Activated CD4-positive, alpha-beta T cell treated with anti-CD3 and anti-CD28 coated beads for 1 hour (primary cell): ENCODE results near the gene CLN6.
A peak's percentile ranks its signal among the peaks of the same experiment; 100 is the strongest.

Experiments
- DNase-seq: peaks from one replicate; pipeline ENCODE4 v3.0.0-alpha.2; 2020

CLN6 gene

DNA sequence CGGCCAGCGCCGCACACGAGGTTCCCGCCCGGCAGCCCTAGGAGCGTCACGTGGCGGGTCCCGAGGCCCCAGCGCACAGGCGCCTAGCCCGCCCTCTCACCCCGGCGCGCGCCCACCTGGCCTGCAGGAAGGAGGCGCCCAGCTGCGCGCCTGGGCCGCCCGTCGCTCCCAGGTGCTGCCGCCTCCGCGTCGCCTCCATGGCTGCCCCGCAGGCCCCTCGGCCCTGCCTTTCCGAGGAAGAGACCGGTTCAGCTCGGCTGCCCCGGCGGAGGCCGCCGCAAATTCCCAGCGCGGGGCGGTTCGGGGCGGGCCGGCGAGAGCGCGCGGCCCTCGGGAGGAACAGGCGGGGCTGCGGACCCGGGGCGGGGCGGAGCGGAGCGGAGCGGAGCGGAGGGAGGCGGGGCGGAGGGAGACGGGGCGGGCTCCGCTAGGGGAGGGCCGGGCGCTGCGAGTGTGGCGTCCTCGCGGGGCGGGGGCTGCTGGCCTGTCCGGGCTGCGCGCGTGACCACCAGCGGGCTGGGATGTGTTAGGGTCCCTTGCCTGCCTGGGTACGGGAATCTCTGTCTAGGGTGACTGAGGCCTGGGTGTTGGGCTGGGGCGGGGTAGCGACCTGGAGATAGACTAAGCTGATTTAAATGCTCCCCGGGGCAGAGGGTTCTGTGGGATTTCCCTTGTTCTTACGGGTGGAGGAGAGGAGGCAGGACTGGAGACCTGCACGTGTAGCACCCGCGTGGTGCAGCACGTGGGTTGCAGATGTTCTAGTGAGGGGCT lies at the start of gene CLN6:
Gene CLN6 (minus strand): TSS at position 343 of the 771 bp plus-strand sequence. CDS start 144 bp downstream, at position 199.
- DNase-seq: peak; percentile 67

GRCh38 chr15:68278595-68279405 lies 49.3 kb upstream of the CLN6 start:
- DNase-seq: no peak

- DNase-seq: no peak
These were observed 48.7 kb upstream of the CLN6 start for GRCh38 chr15:68278345-68278594.

DNA sequence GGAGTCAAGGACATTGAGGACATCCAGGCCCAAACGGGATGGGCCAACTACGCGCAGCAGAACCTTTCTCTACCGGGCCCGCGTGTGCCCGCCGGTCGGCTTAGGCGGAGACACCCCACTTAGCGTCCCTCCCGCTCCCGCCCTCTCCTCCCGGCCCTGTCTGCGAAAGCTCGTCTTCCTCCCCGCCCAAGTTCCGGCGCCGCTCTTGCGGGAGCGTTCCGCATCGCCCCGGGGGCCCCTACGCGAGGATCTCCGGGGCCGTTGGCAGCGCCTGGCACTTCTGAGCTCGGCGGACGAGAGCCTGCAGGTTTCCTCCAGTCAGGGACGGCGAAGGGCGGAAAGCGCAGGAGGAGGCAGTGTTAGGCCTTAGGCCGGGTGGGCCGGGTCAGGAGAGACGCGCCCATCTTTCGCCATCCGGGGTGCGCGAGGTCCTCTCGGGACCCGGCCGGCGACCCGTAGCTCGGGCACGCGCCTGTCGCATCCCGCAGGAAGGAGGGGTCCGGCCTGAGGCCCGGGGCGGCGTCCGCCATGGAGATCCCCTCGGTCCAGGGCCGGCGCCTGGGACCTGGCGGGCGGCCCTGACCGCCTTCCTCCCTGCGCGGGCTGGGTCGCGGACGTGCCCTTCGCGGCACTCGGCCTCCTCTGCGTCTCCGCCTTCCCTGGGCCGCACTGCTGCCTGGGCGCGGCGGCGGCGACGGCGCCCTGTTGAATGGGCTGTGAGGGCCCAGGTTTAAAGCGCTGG lies 48.2 kb upstream of the CLN6 start, which contains the start of gene FEM1B:
Gene FEM1B (plus strand): TSS at position 143 of the 742 bp plus-strand sequence. CDS start 673 bp downstream, outside the sequence.
- DNase-seq: peak; percentile 83

GRCh38 chr15:68277131-68277602 lies 47.6 kb upstream of the CLN6 start:
- no peak for DNase-seq

DNA sequence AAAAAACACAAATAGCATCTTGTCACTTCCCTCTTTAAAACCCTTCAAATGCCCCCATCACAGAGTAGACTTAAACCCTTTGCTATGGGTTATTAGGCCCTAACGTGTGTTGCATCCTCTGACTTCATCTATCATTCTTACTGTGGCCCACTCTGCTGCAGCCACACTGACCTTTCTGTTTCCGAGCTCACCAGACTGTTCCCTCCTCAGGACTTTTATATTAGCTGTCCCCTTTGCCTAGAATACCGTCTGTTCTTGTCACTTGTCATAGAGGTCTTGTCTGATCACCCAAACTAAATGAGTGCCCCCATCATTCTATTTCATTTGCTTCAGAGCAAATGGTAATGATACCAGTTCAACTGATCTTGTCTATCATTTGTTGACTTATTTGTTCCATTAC lies 47.1 kb upstream of the CLN6 start:
- DNase-seq: no peak

DNA sequence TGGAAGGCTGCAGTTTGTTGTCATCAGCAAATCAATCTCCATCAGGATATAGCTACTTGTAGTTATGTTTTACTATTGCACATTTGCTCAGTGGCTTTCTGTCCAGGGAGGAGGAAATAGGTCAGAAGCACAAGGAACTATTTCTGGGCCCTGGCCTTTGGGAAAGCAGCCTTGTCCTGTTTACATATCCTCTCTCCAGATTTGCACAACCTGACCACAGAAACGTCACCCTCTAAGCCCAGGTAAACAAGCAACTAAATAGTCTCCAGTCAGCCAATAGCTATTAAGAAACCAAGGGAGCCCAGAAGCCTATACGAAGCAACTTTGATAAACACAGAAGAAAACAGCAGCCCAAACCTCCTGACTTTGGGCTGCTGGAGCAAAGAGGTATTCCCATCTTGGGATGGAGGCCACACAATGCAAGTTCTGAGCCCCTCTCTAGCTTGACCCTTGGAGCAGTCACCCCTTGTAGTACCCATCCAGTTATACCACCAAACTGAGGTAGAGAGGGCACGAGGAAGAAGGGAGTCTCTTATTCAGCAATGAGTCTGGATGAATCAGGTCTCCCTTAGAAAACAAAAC lies 45.7 kb upstream of the CLN6 start:
- no peak for DNase-seq

GRCh38 chr15:68274201-68274848 lies 44.8 kb upstream of the CLN6 start:
- DNase-seq: no peak

- DNase-seq: no peak
These were observed 43.3 kb upstream of the CLN6 start for GRCh38 chr15:68272721-68273271.

GRCh38 chr15:68271854-68272471 lies 42.4 kb upstream of the CLN6 start:
- no peak for DNase-seq

DNA sequence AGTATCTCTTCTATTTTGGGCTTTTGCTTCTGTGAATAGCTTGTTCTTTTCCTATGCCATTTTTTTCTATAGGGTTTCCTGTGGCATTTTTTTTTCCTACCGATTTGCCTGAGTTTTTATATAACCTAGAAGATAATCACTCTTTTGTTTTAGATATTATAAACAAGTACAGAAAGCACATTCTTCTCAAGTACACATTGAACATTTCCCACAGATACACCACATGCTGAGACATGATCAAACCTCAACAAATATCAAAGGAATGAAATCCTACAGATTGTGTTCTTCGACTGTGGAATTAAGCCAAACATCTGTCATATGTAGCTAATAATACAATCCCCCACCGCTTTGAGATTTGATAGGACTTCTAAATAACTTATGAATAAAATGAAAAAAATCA lies 38.9 kb upstream of the CLN6 start:
- DNase-seq: no peak

DNA sequence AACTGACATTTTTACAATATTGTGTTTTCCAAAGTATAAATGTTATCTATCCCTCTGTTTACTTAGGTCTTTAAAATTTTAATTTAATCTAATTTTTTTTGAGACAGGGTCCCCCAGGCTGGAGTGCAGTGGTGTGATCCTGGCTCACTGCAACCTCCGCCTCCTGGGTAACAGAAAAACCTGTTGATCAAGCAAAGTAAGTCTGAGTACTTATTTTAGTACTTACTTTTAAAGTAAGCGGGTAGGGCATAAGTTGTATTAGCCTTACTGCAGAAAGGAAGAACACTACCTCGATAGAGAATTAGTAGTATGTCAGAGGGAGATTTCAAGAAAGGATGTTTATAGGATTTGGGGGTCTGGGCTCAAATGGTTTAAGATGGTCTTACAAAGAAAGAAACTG lies 36.1 kb upstream of the CLN6 start:
- no peak for DNase-seq

- DNase-seq: no peak
These were observed 35.6 kb upstream of the CLN6 start for GRCh38 chr15:68265081-68265480.

DNA sequence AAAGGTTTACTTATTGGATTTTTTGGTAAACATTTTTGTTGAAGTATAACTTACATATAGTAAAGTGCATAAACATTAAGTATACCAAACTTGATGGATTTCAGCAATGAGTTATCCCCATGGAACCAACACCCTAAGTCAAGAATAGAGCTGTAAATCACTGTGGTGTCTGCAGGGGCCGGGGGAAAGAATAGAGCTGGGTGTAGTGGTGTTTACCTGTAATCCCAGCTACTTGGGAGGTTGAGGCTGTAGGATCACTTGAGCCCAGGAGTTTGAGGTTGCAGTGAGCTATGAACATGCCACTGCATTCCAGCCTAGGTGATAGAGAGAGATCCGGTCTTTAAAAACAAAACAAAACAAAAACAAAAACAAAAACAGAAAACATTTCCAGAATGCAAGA lies 34.8 kb upstream of the CLN6 start:
- DNase-seq: no peak

- DNase-seq: no peak
These were observed 33.2 kb upstream of the CLN6 start for GRCh38 chr15:68262514-68263356.

GRCh38 chr15:68261980-68262379 lies 32.5 kb upstream of the CLN6 start:
- no peak for DNase-seq

- no peak for DNase-seq
These were observed 31.7 kb upstream of the CLN6 start for GRCh38 chr15:68261241-68261640.

DNA sequence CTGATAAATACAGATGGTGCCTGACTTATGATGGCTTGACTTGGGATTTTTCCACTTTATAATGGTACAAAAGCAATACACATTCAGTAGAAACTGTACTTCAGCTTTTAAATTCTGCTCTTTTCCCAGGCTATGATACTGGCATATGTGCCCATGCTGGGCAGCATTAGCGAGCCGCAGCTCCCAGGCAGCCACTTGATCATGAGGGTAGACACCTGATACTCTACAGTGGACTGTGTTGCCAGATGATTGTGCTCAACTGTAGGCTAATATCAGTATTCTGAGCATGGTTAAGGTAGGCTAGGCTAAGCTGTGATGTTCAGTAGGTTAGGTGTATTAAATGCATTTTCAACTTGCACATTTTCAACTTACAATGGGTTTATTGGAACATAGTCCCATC lies 30.4 kb upstream of the CLN6 start:
- DNase-seq: no peak

- DNase-seq: no peak
These were observed 29.2 kb upstream of the CLN6 start for GRCh38 chr15:68258692-68259091.

GRCh38 chr15:68256675-68257450 lies 27.3 kb upstream of the CLN6 start:
- DNase-seq: peak; percentile 38
